NCI-H128 (cell line): Measurements from ENCODE around the gene ARHGAP19.
"Not testable (repeated sequence)": the region's sequence is repeated elsewhere in the genome, so short reads cannot be mapped to it uniquely, and the experiment has no call there.

Experiments used
- DNase-seq: peaks from one replicate; lab custom pipeline; 2025; ENCODE audit not compliant: unreplicated experiment; lab: John Stamatoyannopoulos, UW

The ARHGAP19 gene

DNA sequence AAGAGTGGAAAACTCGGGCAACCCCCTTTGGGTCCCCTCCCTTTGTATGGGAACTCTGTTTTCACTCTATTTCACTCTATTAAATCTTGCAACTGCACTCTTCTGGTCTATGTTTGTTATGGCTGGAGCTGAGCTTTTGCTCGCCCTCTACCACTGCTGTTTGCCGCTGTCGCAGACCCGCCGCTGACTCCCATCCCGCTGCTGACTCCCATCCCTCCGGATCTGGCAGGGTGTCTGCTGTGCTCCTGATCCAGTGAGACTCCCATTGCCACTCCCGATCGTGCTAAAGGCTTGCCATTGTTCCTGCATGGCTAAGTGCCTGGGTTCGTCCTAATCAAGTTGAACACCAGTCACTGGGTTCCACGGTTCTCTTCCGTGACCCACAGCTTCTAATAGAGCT lies 2.4 kb downstream of the ARHGAP19 start:
- DNase-seq: not testable (repeated sequence)

DNA sequence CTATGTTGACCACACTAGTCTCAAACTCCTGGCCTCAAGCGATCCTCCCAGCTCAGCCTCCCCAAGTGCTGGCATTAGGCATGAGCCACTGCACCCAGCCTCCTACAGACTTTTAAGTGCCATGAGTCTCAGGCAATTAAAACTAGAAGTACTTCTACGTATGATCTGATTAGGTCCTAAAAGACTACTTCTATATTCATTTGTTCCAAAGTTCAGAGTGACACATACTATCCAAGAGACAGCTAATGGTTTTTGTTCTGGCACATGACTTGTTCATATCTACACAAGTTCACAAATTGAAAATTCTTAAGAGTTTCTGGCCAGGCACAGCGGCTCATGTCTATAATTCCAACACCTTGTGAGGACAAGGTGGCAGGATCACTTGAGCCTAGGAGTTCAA lies 11.7 kb downstream of the ARHGAP19 start:
- no peak for DNase-seq

DNA sequence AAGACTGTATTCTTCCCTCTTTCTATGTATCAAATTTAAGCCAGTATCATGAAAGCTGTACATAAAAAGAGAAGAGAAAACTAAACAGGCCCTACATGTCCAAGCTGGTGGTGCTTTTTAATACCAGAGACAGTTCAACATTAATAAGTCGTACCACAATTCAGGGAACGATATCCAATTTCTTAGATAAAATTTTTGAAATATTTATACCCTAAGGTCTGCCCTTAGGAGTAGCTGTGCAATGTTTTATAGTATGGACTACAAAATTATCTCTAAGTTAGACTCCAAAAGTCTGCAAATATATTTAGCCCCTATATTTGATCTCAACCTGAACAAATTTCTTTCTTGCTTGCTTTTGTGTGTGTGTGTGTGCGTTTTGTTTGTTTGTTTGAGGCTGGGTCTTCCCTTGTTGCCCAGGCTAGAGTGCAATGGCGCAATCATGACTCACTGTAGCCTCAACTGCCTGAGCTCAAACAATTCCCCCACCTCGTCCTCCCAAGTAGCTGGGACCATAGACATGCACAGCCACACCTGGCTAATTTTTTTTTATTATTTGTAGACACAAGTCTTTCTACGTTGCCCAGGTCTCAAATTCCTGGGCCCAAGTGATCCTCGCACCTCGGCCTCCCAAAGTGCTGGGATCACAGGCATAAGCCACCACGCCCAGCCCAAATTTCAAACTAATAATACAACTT lies 13.2 kb downstream of the ARHGAP19 start:
- DNase-seq: no peak

DNA sequence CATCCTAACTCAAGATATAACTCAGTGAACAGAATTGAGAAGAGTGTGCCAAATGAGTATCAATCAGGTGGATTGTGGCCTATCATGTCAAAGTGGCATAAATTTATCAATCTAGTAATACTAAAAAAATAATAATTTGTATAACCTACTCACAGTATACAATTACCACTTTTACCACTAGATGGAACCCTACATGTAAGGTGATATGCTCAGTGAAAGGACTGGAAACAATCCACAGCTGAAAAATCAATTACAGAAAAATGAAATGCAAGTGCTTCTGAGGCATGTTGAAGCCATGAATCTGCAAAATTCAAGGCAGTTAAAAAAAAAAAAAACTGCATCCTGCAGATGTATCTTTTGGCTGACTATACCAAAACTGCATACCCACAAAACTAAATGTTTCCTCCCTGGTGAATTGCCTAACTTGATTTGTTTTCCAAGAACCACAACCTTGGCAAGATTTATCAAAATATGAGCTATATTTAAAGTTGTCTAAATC lies 13.9 kb downstream of the ARHGAP19 start:
- peak; percentile 1 for DNase-seq

DNA sequence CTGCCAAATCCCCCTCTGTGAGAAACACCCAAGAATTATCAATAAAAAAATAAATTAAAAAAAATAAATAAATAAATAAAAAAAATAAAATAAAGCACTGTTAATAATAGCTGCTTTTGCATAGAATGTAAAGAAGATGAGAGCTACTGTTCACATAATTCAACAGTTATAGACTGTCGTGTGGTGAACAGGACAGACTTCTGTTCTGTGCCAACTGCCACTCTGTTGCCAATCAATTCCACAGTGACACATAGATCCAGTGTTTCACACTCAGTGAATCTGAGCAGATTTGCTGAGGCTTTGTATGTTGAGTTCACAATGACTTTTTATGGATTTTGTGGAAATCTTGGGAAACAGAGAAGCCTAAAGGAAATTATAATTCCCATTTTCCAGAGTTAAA lies 14.9 kb downstream of the ARHGAP19 start:
- DNase-seq: no peak

DNA sequence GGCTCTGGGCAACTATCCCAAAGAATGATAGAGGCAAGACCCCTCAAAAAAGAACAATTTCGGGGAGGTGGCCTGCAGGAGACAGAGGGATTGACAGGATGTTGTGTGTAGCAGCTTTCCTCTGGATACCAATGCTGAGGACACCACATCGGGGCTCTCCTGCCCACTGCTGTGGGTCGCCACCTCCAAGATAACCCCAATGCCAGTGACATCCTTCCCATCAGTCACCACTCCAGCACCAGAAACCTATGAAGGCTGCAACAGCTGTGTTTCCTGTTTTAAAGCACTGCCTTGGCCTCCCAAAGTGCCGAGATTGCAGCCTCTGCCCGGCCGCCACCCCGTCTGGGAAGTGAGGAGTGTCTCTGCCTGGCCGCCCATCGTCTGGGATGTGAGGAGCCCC lies 17.6 kb downstream of the ARHGAP19 start:
- no peak for DNase-seq

DNA sequence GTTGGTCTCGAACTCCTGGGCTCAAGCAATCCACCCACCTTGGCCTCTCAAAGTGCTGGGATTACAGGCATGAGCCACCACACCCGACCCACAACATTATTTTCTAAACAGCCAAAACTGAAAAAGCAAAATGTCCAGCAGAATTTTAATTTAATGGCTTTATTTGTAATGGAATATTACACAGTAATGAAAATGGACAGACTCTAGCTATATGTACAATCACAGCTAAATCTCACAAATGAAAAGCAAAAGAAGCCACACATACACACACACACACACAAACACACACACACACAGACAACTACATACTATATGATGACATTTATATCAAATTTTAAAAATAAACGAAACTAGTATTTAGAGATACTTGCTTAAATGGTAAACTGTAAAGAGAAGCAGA lies 18.7 kb downstream of the ARHGAP19 start:
- DNase-seq: no peak

DNA sequence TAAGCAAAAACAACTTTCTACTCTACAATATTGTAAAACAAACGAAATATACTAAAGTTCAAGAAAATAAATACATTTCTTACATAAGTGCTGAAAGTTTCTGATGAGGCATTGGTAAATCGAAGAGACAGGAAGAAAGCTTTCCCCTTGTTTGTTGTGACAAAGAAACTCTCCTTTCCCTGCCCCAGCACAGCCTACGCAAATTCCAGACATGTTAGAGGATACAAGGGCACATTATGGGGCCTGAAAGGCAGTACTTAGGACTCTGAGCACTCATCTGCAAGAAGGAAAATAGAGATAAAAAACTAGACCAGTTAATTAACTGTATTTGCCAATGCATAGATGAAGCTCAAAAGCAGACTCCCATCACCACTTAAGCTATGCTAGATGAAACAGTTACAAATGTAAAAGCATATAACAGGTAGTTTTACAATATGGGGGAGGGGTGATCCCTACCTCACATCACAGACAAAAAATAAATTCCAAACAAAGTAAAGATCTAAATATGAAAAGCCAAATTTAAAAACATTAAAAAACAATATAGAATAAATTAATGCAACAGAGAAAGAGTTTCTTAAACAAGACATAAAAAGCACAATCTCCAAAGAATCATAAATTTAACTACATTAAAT lies 21.8 kb downstream of the ARHGAP19 start:
- DNase-seq: no peak

DNA sequence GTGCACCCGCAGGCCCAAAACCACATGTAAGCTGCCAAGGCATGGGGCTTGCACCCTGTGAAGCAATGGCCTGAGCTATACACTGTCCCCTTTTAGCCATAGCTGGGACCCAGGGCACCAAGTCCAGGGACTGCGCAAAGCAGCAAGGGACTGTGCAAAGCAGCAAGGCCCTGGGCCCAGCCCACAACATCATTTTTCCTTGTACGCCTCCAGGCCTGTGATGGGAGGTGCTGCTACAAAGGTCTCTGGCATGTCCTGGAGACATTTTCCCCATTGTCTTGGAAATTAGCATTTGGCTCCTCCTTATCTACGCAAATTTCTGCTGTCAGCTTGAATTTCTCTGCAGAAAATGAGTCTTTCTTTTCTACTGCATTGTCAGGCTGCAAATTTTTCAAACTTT lies 24.8 kb downstream of the ARHGAP19 start:
- no peak for DNase-seq

DNA sequence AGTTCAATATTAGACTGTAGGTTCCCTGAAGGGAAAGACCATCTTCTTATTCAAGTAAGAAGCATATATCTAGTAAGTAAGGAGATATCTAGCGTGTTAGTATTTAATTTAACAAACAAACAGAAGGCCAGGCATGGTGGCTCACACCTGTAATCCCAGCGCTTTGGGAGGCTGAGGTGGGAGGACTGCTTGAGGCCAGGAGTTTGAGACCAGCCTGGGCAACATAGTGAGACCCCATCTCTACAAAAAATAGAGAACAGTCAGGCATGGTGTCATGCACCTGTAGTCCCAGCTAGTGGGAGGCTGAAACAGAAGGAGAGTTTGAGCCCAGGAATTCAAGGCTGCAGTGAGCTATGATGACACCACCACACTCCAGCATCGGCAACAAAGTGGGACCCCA lies 27.3 kb downstream of the ARHGAP19 start:
- not testable (repeated sequence) for DNase-seq

DNA sequence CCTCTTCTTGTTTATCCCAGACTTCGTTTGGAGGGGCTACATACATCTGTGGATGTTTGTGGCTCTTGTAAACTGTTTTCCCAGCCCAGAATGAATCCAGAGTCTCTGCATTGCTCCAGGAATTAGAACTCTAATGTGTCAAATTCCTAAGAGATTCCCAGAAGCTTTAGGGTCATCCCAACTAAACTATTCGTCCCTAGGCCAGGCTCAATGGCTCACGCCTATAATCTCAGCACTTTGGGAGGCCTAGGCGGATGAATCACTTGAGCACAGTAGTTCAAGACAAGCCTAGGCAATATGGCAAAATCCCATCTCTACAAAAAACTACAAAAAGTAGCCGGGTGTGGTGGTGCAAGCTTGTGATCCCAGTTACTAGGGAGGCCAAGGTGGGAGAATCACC lies 28.5 kb downstream of the ARHGAP19 start:
- no peak for DNase-seq

DNA sequence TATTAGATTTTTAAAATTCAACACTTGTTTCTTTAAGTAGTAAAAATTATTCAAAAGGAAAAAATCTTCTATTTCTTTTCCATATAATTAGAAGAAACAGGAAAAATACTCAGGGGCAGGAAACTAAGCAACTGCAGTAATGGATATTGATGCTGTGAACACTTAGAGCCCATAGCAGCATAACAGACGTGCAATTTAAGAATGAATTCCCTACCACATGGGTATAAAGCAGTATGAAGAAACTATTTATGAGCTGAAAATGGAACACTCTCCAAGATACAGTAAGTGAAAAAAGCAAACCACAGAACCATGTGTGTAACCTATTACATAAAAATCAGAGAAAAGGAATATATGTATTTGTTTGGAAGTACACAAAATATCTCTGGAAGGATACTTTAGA lies 30.8 kb downstream of the ARHGAP19 start:
- DNase-seq: no peak

DNA sequence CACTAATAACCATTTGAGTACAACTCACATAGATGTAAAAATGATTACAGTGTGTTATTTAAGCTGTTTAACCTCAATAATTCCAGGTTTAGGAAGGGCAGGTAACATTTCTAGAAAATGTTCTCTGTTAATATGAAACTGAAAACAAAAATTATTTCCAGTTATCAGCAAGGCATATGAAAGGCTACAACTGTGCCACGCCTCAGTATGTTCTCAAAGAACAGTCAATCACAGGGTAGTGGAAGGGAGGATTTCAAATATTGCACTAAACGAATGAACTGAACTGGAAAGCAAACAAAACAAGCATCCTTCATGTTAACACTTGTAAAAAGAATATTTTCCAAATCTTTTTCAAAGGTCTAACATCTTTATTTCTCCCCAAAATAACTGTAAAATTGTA lies 31.3 kb downstream of the ARHGAP19 start:
- no peak for DNase-seq

DNA sequence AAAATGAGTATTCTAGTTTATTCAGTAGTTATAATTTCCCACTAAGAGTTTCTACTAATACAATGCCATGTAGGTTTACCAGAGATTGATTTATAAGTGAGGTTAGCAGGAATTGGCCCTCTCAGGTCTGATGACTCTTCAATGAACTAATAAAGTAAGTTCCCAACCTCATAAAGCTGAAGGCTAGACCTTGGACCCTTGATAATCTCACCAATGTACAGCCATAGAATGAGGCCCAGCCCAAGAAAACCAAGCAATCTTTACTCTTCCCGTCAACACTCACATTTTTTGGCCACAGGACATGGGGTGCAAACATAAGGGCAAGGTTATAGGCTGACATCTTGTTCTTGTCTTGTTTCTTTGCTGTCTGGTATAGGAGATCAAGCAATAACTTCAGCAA lies 33.3 kb downstream of the ARHGAP19 start:
- DNase-seq: no peak

DNA sequence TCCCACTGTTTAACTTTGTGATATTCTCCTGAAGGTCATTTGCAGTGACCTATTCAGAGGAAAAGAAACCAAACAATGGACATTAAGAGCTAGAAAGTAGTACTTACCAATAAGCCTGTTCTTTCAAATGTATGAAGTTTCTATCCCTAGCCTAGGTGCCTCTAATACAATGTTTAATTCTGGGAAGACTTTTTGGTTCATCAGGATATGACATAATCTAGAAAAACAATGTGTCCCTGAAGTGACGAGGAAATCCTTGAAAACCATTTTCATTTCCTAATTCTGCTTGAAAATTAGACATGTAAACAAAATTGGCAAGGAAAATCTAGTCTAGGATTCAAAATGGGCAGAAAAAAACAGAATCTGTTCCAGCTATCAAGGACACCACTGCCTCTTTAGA lies 36.1 kb downstream of the ARHGAP19 start:
- DNase-seq: no peak

DNA sequence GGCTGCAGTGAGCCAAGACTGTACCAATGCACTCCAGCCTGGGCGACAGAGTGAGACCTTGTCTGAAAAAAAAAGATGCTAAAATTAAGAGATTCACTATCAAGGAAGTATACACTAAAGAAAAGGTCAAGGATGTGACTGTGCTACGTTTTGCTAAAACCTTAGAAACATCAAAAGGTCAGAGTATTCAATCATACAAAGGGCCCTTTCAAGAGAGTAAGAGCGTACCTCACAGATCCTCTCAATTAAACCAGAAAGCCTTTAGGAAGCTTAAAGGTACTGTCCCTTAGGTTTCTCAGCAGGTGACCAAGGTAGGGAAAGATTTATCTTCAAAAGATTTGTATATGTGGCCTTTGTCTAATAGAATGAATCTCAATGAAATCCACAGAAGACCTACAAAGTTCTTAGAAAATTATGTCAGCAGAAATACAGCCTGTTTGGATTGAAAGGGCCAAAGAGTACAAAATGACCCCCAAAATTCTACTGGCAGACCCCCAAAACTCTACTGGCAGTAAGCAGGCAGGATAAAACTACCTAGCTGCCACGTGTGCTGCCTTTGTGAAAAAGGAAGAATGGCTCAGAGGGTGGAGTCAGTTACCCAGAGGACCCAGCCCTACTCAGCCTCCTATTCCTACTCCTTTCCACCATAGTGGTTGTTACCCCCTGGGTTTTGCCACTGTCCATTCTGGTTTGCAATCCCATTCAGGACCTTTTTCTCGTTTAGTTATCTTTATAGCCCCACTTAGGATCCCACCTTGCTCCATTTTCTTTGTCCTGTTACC lies 36.7 kb downstream of the ARHGAP19 start:
- DNase-seq: no peak

DNA sequence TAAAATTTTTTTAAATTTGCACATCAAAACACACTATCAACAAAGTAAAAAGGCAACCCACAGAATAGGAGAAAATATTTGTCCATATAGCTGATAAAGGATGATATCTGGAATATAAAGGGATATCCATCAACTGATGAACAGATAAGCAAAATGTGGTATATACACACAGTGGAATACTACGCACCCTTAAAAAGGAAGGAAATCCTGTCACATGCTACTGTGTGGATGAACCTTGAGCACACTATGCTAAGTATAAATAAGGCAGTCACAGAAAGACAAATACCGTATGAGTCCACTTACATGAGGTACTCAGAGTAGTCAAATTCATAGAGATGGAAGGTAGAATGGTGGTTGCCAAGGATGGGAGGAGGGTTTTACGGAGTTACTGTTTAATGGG lies 37.7 kb downstream of the ARHGAP19 start:
- no peak for DNase-seq

DNA sequence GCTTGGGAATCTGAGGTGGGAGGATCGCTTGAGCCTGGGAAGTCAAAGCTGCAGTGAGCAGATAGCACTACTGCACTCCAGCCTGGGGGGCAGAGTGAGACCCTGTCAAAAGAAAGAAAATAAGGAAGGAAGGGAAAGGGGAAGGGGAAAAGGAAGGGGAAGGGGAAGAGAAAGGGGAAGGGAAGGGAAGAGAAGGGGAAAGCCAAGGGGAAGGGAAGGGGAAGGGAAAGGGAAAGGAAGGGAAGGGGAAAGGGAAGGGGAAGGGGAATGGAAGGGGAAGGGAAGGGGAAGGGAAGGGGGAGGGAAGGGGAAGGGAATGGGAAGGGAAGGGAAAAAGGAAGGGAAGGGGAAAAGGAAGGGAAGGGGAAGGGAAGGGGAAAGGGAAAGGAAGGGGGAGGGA lies 41.5 kb downstream of the ARHGAP19 start:
- no peak for DNase-seq

DNA sequence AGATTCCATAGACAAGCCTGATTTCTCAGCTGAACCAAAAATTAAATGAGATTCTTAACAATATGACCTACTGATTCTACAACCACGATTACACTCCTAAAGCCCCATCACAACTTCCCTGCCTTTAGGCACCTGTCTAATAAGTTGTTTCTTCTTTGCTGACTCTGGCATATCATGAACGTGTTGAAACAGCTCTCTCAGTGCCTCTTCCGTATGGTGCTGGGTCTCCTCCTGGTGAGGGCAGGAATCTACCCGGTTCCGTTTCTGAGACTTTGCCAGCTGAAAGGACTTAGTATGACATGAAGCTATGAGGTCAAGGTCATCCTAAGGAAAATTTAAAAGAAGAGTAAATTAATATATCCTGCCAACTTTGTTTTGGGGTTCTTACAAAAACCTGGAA lies 48.6 kb downstream of the ARHGAP19 start:
- DNase-seq: no peak

DNA sequence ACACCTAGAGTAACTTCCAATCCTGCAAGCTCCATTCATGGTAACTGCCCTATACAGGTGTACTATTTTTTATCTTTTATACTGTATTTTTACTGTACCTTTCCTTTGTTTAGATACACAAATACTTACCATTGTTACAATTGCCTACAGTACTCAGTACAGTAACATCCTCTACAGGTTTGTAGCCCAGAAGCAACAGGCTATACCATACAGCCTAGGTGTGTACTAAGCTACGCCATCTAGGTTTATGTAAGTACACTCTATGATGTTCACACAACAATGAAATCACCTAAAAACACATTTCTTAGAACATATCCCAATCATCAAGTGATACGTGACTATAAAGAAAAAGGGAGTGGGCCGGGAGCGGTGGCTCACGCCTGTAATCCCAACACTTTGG lies 53.6 kb downstream of the ARHGAP19 start:
- DNase-seq: no peak

DNA sequence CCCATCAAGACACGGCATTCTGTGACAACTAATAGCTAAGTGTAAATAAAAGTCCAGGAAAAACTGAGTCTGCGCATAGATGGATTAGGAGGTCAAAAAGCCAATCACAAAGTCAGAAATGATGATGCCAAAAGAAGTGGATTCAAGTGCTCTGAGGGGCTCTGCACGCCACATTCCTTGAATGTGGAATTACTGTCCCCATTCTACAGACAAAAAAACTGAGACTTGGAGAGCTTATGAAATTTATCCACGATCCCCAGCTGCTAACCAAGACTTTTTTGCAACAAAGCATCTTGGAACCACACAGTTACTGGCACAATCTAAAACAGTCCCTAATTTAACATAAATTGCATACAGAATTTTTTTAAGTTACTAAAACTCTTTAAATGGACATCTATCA lies 57.1 kb downstream of the ARHGAP19 start:
- no peak for DNase-seq

DNA sequence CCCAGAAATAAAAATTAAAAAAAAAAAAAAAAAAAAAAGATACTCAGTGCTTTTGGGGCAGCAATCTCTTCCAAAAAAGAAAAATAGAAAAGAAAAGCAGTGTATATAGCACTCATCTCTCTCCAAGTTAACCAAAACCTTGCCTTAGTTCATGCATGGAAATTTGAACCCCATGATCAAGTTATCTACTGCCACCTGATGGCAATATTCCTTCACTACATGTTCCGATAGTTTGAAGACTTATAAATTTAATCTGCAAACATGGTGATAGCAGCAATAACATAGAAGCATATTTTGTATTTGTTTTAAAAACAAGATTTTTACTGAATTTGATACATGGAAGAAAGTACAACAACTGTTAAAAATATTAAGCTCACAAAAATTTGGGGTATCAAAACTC lies 58.0 kb downstream of the ARHGAP19 start:
- DNase-seq: no peak
